Loucy (cell line): ENCODE results near the gene CPNE2.

ENCODE experiments used
- H2AFZ ChIP-seq: fragments of 200-600 bp; sonication (generic); 2 replicates; pipeline ENCODE4 v1.6.0; 2016; ENCODE audit warnings: antibody characterized with exemption, mild to moderate bottlenecking, low read length, moderate library complexity
- H3F3A ChIP-seq: fragments of 200-600 bp; 2 replicates; pipeline ENCODE4 v1.6.0; 2016; ENCODE audit warnings: antibody characterized with exemption, low read depth, mild to moderate bottlenecking
- H3K27me3 ChIP-seq: fragments of 200-600 bp; sonication (generic); 2 replicates; pipeline ENCODE4 v1.6.1; 2014; ENCODE audit warnings: low read length, mild to moderate bottlenecking; ENCODE audit not compliant: insufficient read depth, poor library complexity, severe bottlenecking
- H3K36me3 ChIP-seq: fragments of 200-600 bp; sonication (generic); 2 replicates; pipeline ENCODE4 v1.6.1; 2016; ENCODE audit warnings: low read length; ENCODE audit not compliant: insufficient read depth
- H3K4me1 ChIP-seq: fragments of 200-600 bp; sonication (generic); 2 replicates; pipeline ENCODE4 v1.5.1; 2014; ENCODE audit warnings: low read length, mild to moderate bottlenecking; ENCODE audit not compliant: insufficient read depth, poor library complexity, severe bottlenecking
- H3K4me2 ChIP-seq: fragments of 200-600 bp; sonication (generic); 2 replicates; pipeline ENCODE4 v1.6.0; 2014; ENCODE audit warnings: antibody characterized with exemption, low read length, low read depth, mild to moderate bottlenecking; ENCODE audit not compliant: poor library complexity, severe bottlenecking
- H3K4me3 ChIP-seq: fragments of 200-600 bp; sonication (generic); 2 replicates; pipeline ENCODE4 v1.5.1; 2014; ENCODE audit warnings: low read length, mild to moderate bottlenecking, mixed read lengths; ENCODE audit not compliant: poor library complexity, severe bottlenecking
- H3K79me2 ChIP-seq: fragments of 200-600 bp; sonication (generic); 2 replicates; pipeline ENCODE4 v1.6.1; 2014; ENCODE audit warnings: low read length; ENCODE audit not compliant: insufficient read depth
- H3K9ac ChIP-seq: fragments of 200-600 bp; sonication (generic); 2 replicates; pipeline ENCODE4 v1.6.0; 2014; ENCODE audit warnings: mild to moderate bottlenecking, low read depth, low read length, moderate library complexity; ENCODE audit not compliant: poor library complexity, severe bottlenecking
- H3K9me2 ChIP-seq: fragments of 200-600 bp; sonication (generic); replicated peaks from 2 replicates; pipeline ENCODE4 v1.6.1; 2016; ENCODE audit warnings: low read depth, low read length, mixed read lengths
- H3K9me3 ChIP-seq: fragments of 200-600 bp; sonication (generic); 2 replicates; pipeline ENCODE4 v1.6.1; 2014; ENCODE audit warnings: mild to moderate bottlenecking, antibody characterized with exemption, low read length, low read depth; ENCODE audit not compliant: insufficient read depth
- H4K20me1 ChIP-seq: fragments of 200-600 bp; sonication (generic); 2 replicates; pipeline ENCODE4 v1.6.0; 2014; ENCODE audit warnings: antibody characterized with exemption, low read length, mild to moderate bottlenecking; ENCODE audit not compliant: insufficient read depth, poor library complexity, severe bottlenecking
- CTCF ChIP-seq: fragments of 200-600 bp; sonication (generic); conservative IDR thresholded peaks from 2 replicates; pipeline ENCODE4 v1.5.1; 2014; ENCODE audit warnings: mild to moderate bottlenecking, antibody characterized with exemption, low read length
- EZH2phosphoT487 ChIP-seq: fragments of 200-600 bp; IDR thresholded peaks from 2 replicates; pipeline ENCODE4 v1.6.1; 2018; ENCODE audit warnings: antibody characterized with exemption, mild to moderate bottlenecking, moderate library complexity, borderline replicate concordance

The CPNE2 gene

GRCh38 chr16:57084257-57084770 is 8.1 kb upstream of the CPNE2 start:
- Histone ChIP-seq H3K27me3 (no peaks in the 10 kb centered on the region), H3K9me2 (no peaks in the 10 kb centered on the region), H2AFZ (no peak overlapping the region), H3K9ac (no peak overlapping the region), H3K36me3 (peaks cover 30% of the 10 kb centered on the region; the same call in 1 of the 2 replicates), H3K4me3 (no peak overlapping the region), H3K79me2 (no peaks in the 10 kb centered on the region), H3K4me1 (no peaks in the 10 kb centered on the region), H3K4me2 (no peak overlapping the region), H3F3A (no peaks in the 10 kb centered on the region), H4K20me1 (no peaks in the 10 kb centered on the region), H3K9me3 (no peaks in the 10 kb centered on the region)
- peak; percentile 98 for TF ChIP-seq CTCF
- no peak for TF ChIP-seq EZH2phosphoT487

- no peaks in the 10 kb centered on the region for H3F3A ChIP-seq
- H3K4me1 ChIP-seq = no peaks in the 10 kb centered on the region
- no peaks in the 10 kb centered on the region for H3K27me3 ChIP-seq
- peaks cover 24% of the 10 kb centered on the region; the same call in 1 of the 2 replicates for H3K36me3 ChIP-seq
- no peaks in the 10 kb centered on the region for H3K9me2 ChIP-seq
- H3K9ac ChIP-seq = no peak overlapping the region
- H4K20me1 ChIP-seq = no peaks in the 10 kb centered on the region
- H3K4me3 ChIP-seq = no peak overlapping the region
- H2AFZ ChIP-seq = no peak overlapping the region
- H3K9me3 ChIP-seq = no peaks in the 10 kb centered on the region
- H3K79me2 ChIP-seq = no peaks in the 10 kb centered on the region
- H3K4me2 ChIP-seq = no peak overlapping the region
- no peak for TF ChIP-seq EZH2phosphoT487
- no peak for TF ChIP-seq CTCF
Measured at GRCh38 chr16:57084996-57085395, 7.4 kb upstream of the CPNE2 start.

- Histone ChIP-seq H3K4me1 (peaks cover 6% of the 10 kb centered on the region), H3F3A (no peaks in the 10 kb centered on the region), H3K9ac (no peak overlapping the region), H3K9me3 (no peaks in the 10 kb centered on the region), H3K9me2 (no peaks in the 10 kb centered on the region), H4K20me1 (no peaks in the 10 kb centered on the region), H3K36me3 (peaks cover 15% of the 10 kb centered on the region; the same call in 1 of the 2 replicates), H3K4me2 (no peak overlapping the region), H3K27me3 (no peaks in the 10 kb centered on the region), H3K79me2 (no peaks in the 10 kb centered on the region), H3K4me3 (no peak overlapping the region), H2AFZ (no peak overlapping the region)
- TF ChIP-seq EZH2phosphoT487 = no peak
- no peak for TF ChIP-seq CTCF
Measured at GRCh38 chr16:57087003-57087402, 5.4 kb upstream of the CPNE2 start.
